Neural crest cell (in vitro differentiated cells): ENCODE results near the gene IGFALS. TPM values are rescaled to one million over a fixed set of nuclear protein-coding genes. Genes with fewer than 3 reads are reported as not detected.

Source experiments
- DNase-seq: peaks from one replicate; pipeline ENCODE4 v3.0.0; 2021; ENCODE audit warnings: low read depth, mixed read lengths, low spot score
- H3K27ac Mint-ChIP-seq: one replicate; pipeline ENCODE4 v1.8.0; 2021; ENCODE audit warnings: mild to moderate bottlenecking, mixed read lengths; ENCODE audit not compliant: unreplicated experiment
- H3K27me3 Mint-ChIP-seq: 2 replicates; pipeline ENCODE4 v1.8.0; 2021; ENCODE audit warnings: low read depth, mild to moderate bottlenecking, mixed read lengths
- H3K36me3 Mint-ChIP-seq: 2 replicates; pipeline ENCODE4 v1.8.0; 2021; ENCODE audit warnings: low read depth, mild to moderate bottlenecking, mixed read lengths
- H3K4me1 Mint-ChIP-seq: 2 replicates; pipeline ENCODE4 v1.8.0; 2021; ENCODE audit warnings: mixed read lengths
- H3K4me3 Mint-ChIP-seq: one replicate; pipeline ENCODE4 v1.8.0; 2021; ENCODE audit warnings: mild to moderate bottlenecking, mixed read lengths
- H3K9me3 Mint-ChIP-seq: 2 replicates; pipeline ENCODE4 v1.8.0; 2021; ENCODE audit warnings: mixed read lengths
- total RNA-seq: library from RNA; stranded (reverse); gene quantifications from 2 replicates; pipeline ENCODE4 v1.2.1, GENCODE V29; 2021
- TF ChIP-seq, protein P1 (sequence below): fragments of 200-600 bp; sonication (generic); conservative IDR thresholded peaks from 2 replicates; pipeline ENCODE4 v1.5.0; 2021; ENCODE audit warnings: antibody characterized with exemption, mild to moderate bottlenecking

IGFALS gene
- total RNA-seq, 1 donor from 2014 or later = 0.14 TPM

GRCh38 chr16:1773703-1774447 is 19.6 kb downstream of the IGFALS start:
- DNase-seq = no peak
- H3K36me3 Mint-ChIP-seq = peaks cover 6% of the 10 kb centered on the region
- H3K4me1 Mint-ChIP-seq = peaks cover 8% of the 10 kb centered on the region
- H3K27ac Mint-ChIP-seq = peak overlapping the region; percentile 27
- H3K9me3 Mint-ChIP-seq = no peaks in the 10 kb centered on the region
- TF ChIP-seq, protein P1, sequence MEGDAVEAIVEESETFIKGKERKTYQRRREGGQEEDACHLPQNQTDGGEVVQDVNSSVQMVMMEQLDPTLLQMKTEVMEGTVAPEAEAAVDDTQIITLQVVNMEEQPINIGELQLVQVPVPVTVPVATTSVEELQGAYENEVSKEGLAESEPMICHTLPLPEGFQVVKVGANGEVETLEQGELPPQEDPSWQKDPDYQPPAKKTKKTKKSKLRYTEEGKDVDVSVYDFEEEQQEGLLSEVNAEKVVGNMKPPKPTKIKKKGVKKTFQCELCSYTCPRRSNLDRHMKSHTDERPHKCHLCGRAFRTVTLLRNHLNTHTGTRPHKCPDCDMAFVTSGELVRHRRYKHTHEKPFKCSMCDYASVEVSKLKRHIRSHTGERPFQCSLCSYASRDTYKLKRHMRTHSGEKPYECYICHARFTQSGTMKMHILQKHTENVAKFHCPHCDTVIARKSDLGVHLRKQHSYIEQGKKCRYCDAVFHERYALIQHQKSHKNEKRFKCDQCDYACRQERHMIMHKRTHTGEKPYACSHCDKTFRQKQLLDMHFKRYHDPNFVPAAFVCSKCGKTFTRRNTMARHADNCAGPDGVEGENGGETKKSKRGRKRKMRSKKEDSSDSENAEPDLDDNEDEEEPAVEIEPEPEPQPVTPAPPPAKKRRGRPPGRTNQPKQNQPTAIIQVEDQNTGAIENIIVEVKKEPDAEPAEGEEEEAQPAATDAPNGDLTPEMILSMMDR = no peak
- peaks cover 6% of the 10 kb centered on the region for H3K27me3 Mint-ChIP-seq
- H3K4me3 Mint-ChIP-seq = peak overlapping the region; percentile 86

DNA sequence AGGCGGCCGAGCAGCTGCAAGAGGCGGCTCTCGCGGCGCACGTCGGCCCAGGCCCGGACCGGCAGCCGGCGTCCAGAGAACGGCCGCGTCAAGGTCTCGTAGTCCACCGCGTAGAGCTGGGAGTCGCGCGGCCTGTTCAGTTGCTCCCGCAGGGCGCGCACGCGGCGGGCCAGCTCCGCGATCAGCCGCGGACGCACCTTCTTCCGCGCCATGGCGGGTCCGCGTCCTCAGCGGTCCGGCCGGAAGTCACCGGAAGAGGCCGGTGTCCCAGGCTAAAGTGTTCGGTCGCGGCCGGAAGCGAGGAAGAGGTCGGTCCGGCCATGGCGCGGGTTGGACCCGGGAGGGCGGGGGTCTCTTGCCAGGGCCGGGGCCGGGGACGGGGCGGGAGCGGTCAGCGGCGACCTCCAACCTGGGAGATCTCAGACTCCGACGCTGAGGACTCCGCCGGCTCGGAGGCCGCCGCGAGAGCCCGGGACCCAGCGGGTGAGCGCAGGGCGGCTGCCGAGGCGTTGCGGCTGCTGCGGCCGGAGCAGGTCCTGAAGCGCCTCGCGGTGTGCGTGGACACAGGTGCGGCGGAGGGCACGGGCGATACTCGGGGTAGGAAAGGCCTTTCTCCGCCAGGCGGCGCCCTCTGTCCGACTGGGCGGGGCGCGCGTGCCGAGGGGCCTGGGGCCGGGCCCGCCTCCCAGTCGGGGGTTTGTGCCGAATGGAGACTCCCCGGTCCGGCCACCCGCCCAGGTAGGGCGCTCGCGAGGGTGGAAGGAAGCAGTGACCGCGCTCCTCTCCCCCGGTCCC is 20.4 kb downstream of the IGFALS start, which contains the start of gene MRPS34:
MRPS34 (minus strand) TSS at position 227 of the 795 bp plus-strand sequence; CDS start at position 212, 15 bp downstream.
- peak within 1 kb of the TSS; percentile 99 for H3K4me3 Mint-ChIP-seq
- H3K9me3 Mint-ChIP-seq = no peaks in the 10 kb centered on the region
- DNase-seq = peak; percentile 84
- TF ChIP-seq, protein P1 = peak; percentile 92
- H3K36me3 Mint-ChIP-seq = peaks cover 6% of the 10 kb centered on the region
- H3K4me1 Mint-ChIP-seq = peaks cover 8% of the 10 kb centered on the region
- peak within 1 kb of the TSS; percentile 98 for H3K27ac Mint-ChIP-seq
- H3K27me3 Mint-ChIP-seq = peaks cover 6% of the 10 kb centered on the region

DNA sequence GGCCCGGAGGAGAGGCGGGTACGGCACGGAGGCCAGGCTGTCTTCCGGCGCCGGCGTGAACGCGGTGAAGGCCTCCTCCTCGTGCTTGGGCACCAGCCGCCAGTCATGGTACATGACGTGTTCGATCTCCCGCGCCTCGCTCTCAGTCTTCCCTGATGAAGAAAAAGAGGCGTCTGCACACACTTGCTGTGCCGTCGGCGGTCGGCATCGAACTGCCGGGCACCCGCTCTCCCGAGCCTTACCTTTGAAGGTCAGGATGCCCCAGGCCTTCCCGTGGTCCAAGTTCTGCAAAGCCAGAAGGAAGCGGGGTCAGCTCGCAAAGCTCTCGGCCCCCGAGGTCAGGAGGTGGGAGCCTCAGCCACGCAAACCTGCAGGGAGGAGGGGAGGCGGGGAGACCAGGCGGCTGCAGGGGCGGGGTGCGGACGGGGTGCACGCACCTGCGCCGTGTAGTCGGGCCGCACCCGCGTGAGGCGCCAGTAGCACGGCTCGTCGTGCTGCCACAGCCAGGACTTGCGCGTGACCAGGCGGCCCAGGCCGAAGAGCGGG is 21.1 kb downstream of the IGFALS start, which contains the start of gene EME2:
EME2 (plus strand) TSS at position 449 of the 546 bp plus-strand sequence. CDS start 418 bp downstream, outside the sequence.
- Mint-ChIP-seq H3K27ac (peak within 1 kb of the TSS; percentile 98), H3K27me3 (peaks cover 6% of the 10 kb centered on the region), H3K4me3 (peak within 1 kb of the TSS; percentile 99), H3K36me3 (peaks cover 6% of the 10 kb centered on the region), H3K9me3 (no peaks in the 10 kb centered on the region), H3K4me1 (peaks cover 8% of the 10 kb centered on the region)
- TF ChIP-seq, protein P1 = no peak
- DNase-seq = no peak

- peak overlapping the region; percentile 99 for H3K4me3 Mint-ChIP-seq
- peaks cover 8% of the 10 kb centered on the region for H3K4me1 Mint-ChIP-seq
- peaks cover 6% of the 10 kb centered on the region for H3K36me3 Mint-ChIP-seq
- H3K27ac Mint-ChIP-seq = peak overlapping the region; percentile 98
- no peaks in the 10 kb centered on the region for H3K9me3 Mint-ChIP-seq
- peaks cover 6% of the 10 kb centered on the region for H3K27me3 Mint-ChIP-seq
- no peak for DNase-seq
- TF ChIP-seq, protein P1 = no peak
These were observed 21.6 kb downstream of the IGFALS start for GRCh38 chr16:1771864-1772361.

- peak within 1 kb of the TSS; percentile 99 for H3K4me3 Mint-ChIP-seq
- peaks cover 8% of the 10 kb centered on the region for H3K4me1 Mint-ChIP-seq
- peaks cover 6% of the 10 kb centered on the region for H3K36me3 Mint-ChIP-seq
- no peaks in the 10 kb centered on the region for H3K9me3 Mint-ChIP-seq
- TF ChIP-seq, protein P1 = no peak
- H3K27ac Mint-ChIP-seq = peak within 1 kb of the TSS; percentile 98
- peaks cover 6% of the 10 kb centered on the region for H3K27me3 Mint-ChIP-seq
- DNase-seq = peak; percentile 60
These were observed 22.2 kb downstream of the IGFALS start, which contains the start of gene NME3 for GRCh38 chr16:1771188-1771863. Gene NME3 (minus strand): TSS chr16:1771543. CDS start chr16:1771534, 9 bp downstream.
